H1 (cell line): Measurements from ENCODE around the gene IVNS1ABP. TPM values are rescaled to one million over a fixed set of nuclear protein-coding genes. Genes with fewer than 3 reads are reported as not detected.
"Not testable (repeated sequence)": the region's sequence is repeated elsewhere in the genome, so short reads cannot be mapped to it uniquely, and the experiment has no call there.

Source experiments
- CTCF ChIA-PET: fragments of 300-600 bp; sonication (Branson Sonifier 250); formaldehyde crosslinking; loops from one replicate; lab custom pipeline; 2021; ENCODE audit not compliant: partially characterized antibody; lab: Charles Lee
- POLR2A ChIA-PET: fragments of 300-600 bp; sonication (Branson Sonifier 250); formaldehyde crosslinking; loops from one replicate; lab custom pipeline; 2021; ENCODE audit warnings: inconsistent platforms; ENCODE audit not compliant: partially characterized antibody; lab: Charles Lee
- DNase-seq, 2 experiments: peaks; one replicate each; pipeline versions ENCODE4 v3.0.0 to v3.0.0-alpha.2; 2010 to 2022; ENCODE audit warnings: low spot score in 2 of 2, low read depth in 1 of 2, mixed read lengths in 1 of 2
- FAIRE-seq: peaks from 2 replicates; lab custom pipeline; 2011; peaks lifted over from hg19 to GRCh38; lab: Jason Lieb, UNC
- H2AFZ ChIP-seq: 2 replicates; pipeline ENCODE4 v1.8.1; 2012; ENCODE audit warnings: low read length, inconsistent platforms
- H2AK5ac ChIP-seq: 2 replicates; pipeline ENCODE4 v1.6.1; 2013; ENCODE audit warnings: low read depth, low read length
- H2BK120ac ChIP-seq: replicated peaks from 2 replicates; pipeline ENCODE3; 2013; ENCODE audit warnings: low read depth, low read length, inconsistent platforms
- H2BK12ac ChIP-seq: 2 replicates; pipeline ENCODE4 v1.6.1; 2013; ENCODE audit warnings: low read depth, low read length
- H2BK15ac ChIP-seq: 2 replicates; pipeline ENCODE4 v1.6.1; 2013; ENCODE audit warnings: low read length
- H2BK20ac ChIP-seq: 2 replicates; pipeline ENCODE4 v1.6.1; 2013; ENCODE audit warnings: low read length
- H2BK5ac ChIP-seq: 2 replicates; pipeline ENCODE4 v1.6.1; 2013; ENCODE audit warnings: low read depth, low read length
- H3K14ac ChIP-seq: 2 replicates; pipeline ENCODE4 v1.6.1; 2013; ENCODE audit warnings: inconsistent platforms; ENCODE audit not compliant: insufficient read length
- H3K18ac ChIP-seq: 2 replicates; pipeline ENCODE4 v1.6.1; 2013; ENCODE audit warnings: low read length; ENCODE audit errors: extremely low read depth
- H3K23ac ChIP-seq: 2 replicates; pipeline ENCODE4 v1.6.1; 2013; ENCODE audit warnings: inconsistent platforms; ENCODE audit not compliant: insufficient read length
- H3K23me2 ChIP-seq: 2 replicates; pipeline ENCODE4 v1.6.1; 2013; ENCODE audit warnings: low read depth, low read length
- H3K27ac ChIP-seq: 2 replicates; pipeline ENCODE4 v1.6.1; 2011; ENCODE audit warnings: low read depth, low read length, inconsistent platforms
- H3K27me3 ChIP-seq, 4 experiments: replicated peaks in 1 of 4; 1 replicate in 1 of 4; 2 replicates in 3 of 4; pipeline versions ENCODE4 v1.6.1 to v1.8.1; 2011 to 2013; ENCODE audit warnings: low read length in 3 of 4, mild to moderate bottlenecking in 3 of 4, inconsistent platforms in 2 of 4, mixed read lengths in 2 of 4, moderate library complexity in 1 of 4; ENCODE audit not compliant: control insufficient read depth in 3 of 4, insufficient read depth in 3 of 4; ENCODE audit errors: extremely low read depth in 1 of 4
- H3K36me3 ChIP-seq, 4 experiments: 2 replicates each; pipeline versions ENCODE4 v1.6.1 to v1.8.1; 2011 to 2013; ENCODE audit warnings: mild to moderate bottlenecking in 4 of 4, low read length in 3 of 4, moderate library complexity in 2 of 4, control low read depth in 1 of 4, inconsistent platforms in 1 of 4; ENCODE audit not compliant: insufficient read depth in 4 of 4, control insufficient read depth in 2 of 4
- H3K4ac ChIP-seq: replicated peaks from 2 replicates; pipeline ENCODE3; 2013; ENCODE audit warnings: low read length, low read depth, mixed read lengths, inconsistent platforms; ENCODE audit not compliant: insufficient read length
- H3K4me1 ChIP-seq, 4 experiments: replicated peaks in 1 of 4; 1 replicate in 1 of 4; 2 replicates in 3 of 4; pipeline versions ENCODE4 v1.6.1 to v1.8.1; 2011 to 2013; ENCODE audit warnings: low read length in 3 of 4, inconsistent platforms in 2 of 4, mixed read lengths in 1 of 4; ENCODE audit not compliant: insufficient read depth in 4 of 4, control insufficient read depth in 3 of 4
- H3K4me2 ChIP-seq, 2 experiments: 2 replicates each; pipeline versions ENCODE4 v1.6.1 to v1.8.1; 2011 to 2013; ENCODE audit warnings: low read depth in 2 of 2, low read length in 2 of 2, control low read depth in 1 of 2, inconsistent platforms in 1 of 2, mild to moderate bottlenecking in 1 of 2; ENCODE audit not compliant: insufficient read depth in 1 of 2
- H3K4me3 ChIP-seq, 4 experiments: fragments of 200-600, 300-600 bp in 1 of 4; sonication (generic), shearing (Covaris generic), sonication (Bioruptor Twin) in 1 of 4; 2 replicates each; pipeline versions ENCODE4 v1.5.1 to v1.8.1; 2011 to 2016; ENCODE audit warnings: low read length in 4 of 4, low read depth in 3 of 4, control low read depth in 2 of 4, inconsistent platforms in 2 of 4, mild to moderate bottlenecking in 2 of 4, mixed read lengths in 1 of 4, moderate library complexity in 1 of 4; ENCODE audit not compliant: insufficient read depth in 2 of 4; ENCODE audit errors: extremely low read depth in 1 of 4
- H3K56ac ChIP-seq: replicated peaks from 2 replicates; pipeline ENCODE3; 2013; ENCODE audit warnings: low read depth, mild to moderate bottlenecking, mixed read lengths, low read length, inconsistent platforms; ENCODE audit not compliant: insufficient read length
- H3K79me1 ChIP-seq: 2 replicates; pipeline ENCODE4 v1.6.1; 2013; ENCODE audit warnings: low read depth, low read length, control low read depth
- H3K79me2 ChIP-seq, 2 experiments: 2 replicates each; pipeline versions ENCODE4 v1.6.1 to v1.8.1; 2012 to 2013; ENCODE audit warnings: low read length in 2 of 2, mild to moderate bottlenecking in 2 of 2, inconsistent platforms in 1 of 2; ENCODE audit not compliant: insufficient read depth in 2 of 2, control insufficient read depth in 1 of 2
- H3K9ac ChIP-seq, 4 experiments: replicated peaks in 1 of 4; 1 replicate in 1 of 4; 2 replicates in 3 of 4; pipeline versions ENCODE4 v1.6.1 to v1.8.1; 2011 to 2013; ENCODE audit warnings: low read depth in 3 of 4, low read length in 3 of 4, control low read depth in 2 of 4, mild to moderate bottlenecking in 2 of 4, moderate library complexity in 2 of 4, inconsistent platforms in 1 of 4; ENCODE audit errors: extremely low read depth in 1 of 4
- H3K9me3 ChIP-seq, 2 experiments: 2 replicates each; pipeline versions ENCODE4 v1.6.1 to v1.8.1; 2012 to 2013; ENCODE audit warnings: mild to moderate bottlenecking in 2 of 2, moderate library complexity in 2 of 2, control low read depth in 1 of 2, inconsistent platforms in 1 of 2, low read depth in 1 of 2, low read length in 1 of 2, mixed read lengths in 1 of 2; ENCODE audit not compliant: insufficient read depth in 2 of 2
- H4K20me1 ChIP-seq, 2 experiments: replicated peaks in 1 of 2; 2 replicates each; pipeline versions ENCODE3 to v1.8.1; 2011 to 2013; ENCODE audit warnings: inconsistent platforms in 2 of 2, low read length in 2 of 2, mild to moderate bottlenecking in 1 of 2; ENCODE audit not compliant: insufficient read depth in 2 of 2, control insufficient read depth in 1 of 2
- H4K5ac ChIP-seq: 2 replicates; pipeline ENCODE4 v1.6.1; 2013; ENCODE audit warnings: low read length, low read depth, mixed read lengths, inconsistent platforms; ENCODE audit not compliant: insufficient read length
- H4K8ac ChIP-seq: 2 replicates; pipeline ENCODE4 v1.8.0; 2013; ENCODE audit warnings: mild to moderate bottlenecking, moderate library complexity, low read length, inconsistent platforms; ENCODE audit not compliant: insufficient read depth; ENCODE audit errors: extremely low read depth
- H4K91ac ChIP-seq: replicated peaks from 2 replicates; pipeline ENCODE3; 2013; ENCODE audit warnings: low read length, mixed read lengths, inconsistent platforms; ENCODE audit not compliant: insufficient read length
- WGBS, 2 experiments: shearing (Covaris generic) in 1 of 2; methylation state at CpG; one replicate each; pipeline versions ENCODE4 v1.1.6 to v1.1.7; 2013 to 2015; ENCODE audit warnings: low lambda C conversion rate in 2 of 2, mixed read lengths in 2 of 2, inconsistent platforms in 1 of 2, low coverage in 1 of 2, missing lambda C conversion rate in 1 of 2; ENCODE audit not compliant: insufficient replicate concordance in 2 of 2, insufficient coverage in 1 of 2, insufficient read length in 1 of 2; ENCODE audit errors: extremely low coverage in 1 of 2, missing lambda C conversion rate in 1 of 2; 5-methylcytosine and 5-hydroxymethylcytosine counted together
- polyA plus RNA-seq, 7 experiments: library from polyadenylated mRNA; depleted of rRNA in 3 of 7; stranded (reverse) in 5 of 7; unstranded in 2 of 7; fragments of >200 nt in 5 of 7; fragments of 200-250 nt in 2 of 7; gene quantifications; 1 replicate in 5 of 7; 2 replicates in 1 of 7; 4 replicates in 1 of 7; pipeline versions ENCODE4 v1.2.1 to v1.2.3, GENCODE V29; 2011 to 2013; ENCODE audit warnings: missing spikeins in 2 of 7, mixed read lengths in 2 of 7
- total RNA-seq: library from RNA; stranded (reverse); fragmentation: NEBNext Ultra II Directional; extraction: Animal tissue kit (Norgen Biotek cat#: 25700); gene quantifications from 2 replicates; pipeline ENCODE4 v1.2.1, GENCODE V29; 2021

The IVNS1ABP gene
- total and polyA plus RNA-seq, 2 of the 8 experiments (the other 6 are each of a cell fraction or from before 2014, with no cell fraction given) = 65.9 to 189 TPM

DNA sequence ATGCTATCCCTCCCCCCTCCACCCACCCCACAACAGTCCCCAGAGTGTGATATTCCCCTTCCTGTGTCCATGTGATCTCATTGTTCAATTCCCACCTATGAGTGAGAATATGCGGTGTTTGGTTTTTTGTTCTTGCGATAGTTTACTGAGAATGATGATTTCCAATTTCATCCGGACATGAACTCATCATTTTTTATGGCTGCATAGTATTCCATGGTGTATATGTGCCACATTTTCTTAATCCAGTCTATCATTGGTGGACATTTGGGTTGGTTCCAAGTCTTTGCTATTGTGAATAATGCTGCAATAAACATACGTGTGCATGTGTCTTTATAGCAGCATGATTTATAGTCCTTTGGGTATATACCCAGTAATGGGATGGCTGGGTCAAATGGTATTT, 65.1 kb downstream of the IVNS1ABP start:
- no CpG with 5 or more reads among the region's 4 CpGs for WGBS, 2 experiments
- H3K23ac ChIP-seq, H3K4me1 ChIP-seq, H3K27me3 ChIP-seq, H2AFZ ChIP-seq, H3K56ac ChIP-seq, H3K36me3 ChIP-seq, H4K5ac ChIP-seq, H3K14ac ChIP-seq, H3K18ac ChIP-seq, H4K91ac ChIP-seq, H2BK12ac ChIP-seq, H3K79me2 ChIP-seq, H3K27ac ChIP-seq, H4K8ac ChIP-seq, H3K4me2 ChIP-seq, H2AK5ac ChIP-seq, FAIRE-seq, H3K9ac ChIP-seq, H2BK20ac ChIP-seq, H3K4me3 ChIP-seq, DNase-seq, H3K23me2 ChIP-seq, H4K20me1 ChIP-seq, H2BK120ac ChIP-seq, H2BK15ac ChIP-seq, H3K79me1 ChIP-seq, H3K4ac ChIP-seq, H2BK5ac ChIP-seq, H3K9me3 ChIP-seq, CTCF ChIA-PET, POLR2A ChIA-PET: not testable (repeated sequence)
